GM21360 (cell line): ENCODE results near the gene TEX53.
A peak's percentile ranks its signal among the peaks of the same experiment; 100 is the strongest.

Source experiments
- ATAC-seq: cut with Tn5 transposase; IDR thresholded peaks from one replicate; pipeline ENCODE4 v1.9.1; 2021; ENCODE audit warnings: mild to moderate bottlenecking, moderate library complexity; ENCODE audit not compliant: unreplicated experiment

TEX53 gene

GRCh38 chr9:114607671-114608524, 49.7 kb downstream of the TEX53 start:
- peak; percentile 51 for ATAC-seq

- no peak for ATAC-seq
These were observed 50.9 kb downstream of the TEX53 start for GRCh38 chr9:114606597-114607207.
